A549 (cell line): Measurements from ENCODE around the gene NRTN.

Source experiments
- CTCF ChIP-seq: fragments of >200 bp; sonication (Bioruptor Twin); formaldehyde crosslinking; IDR thresholded peaks from 3 replicates; pipeline ENCODE4 v1.5.1; 2016
- EP300 ChIP-seq, 2 experiments: fragments of >200 bp; sonication (Bioruptor Twin); formaldehyde crosslinking; IDR thresholded peaks; 2 replicates in 1 of 2; 3 replicates in 1 of 2; pipeline ENCODE4 v1.6.1; 2016 to 2017
- PHF8 ChIP-seq: fragments of 200-600 bp; sonication (generic); IDR thresholded peaks from 2 replicates; pipeline ENCODE4 v1.6.1; 2016; ENCODE audit warnings: low read depth, mild to moderate bottlenecking, antibody characterized with exemption, moderate library complexity, borderline replicate concordance
- POLR2A ChIP-seq: IDR thresholded peaks from 2 replicates; pipeline ENCODE4 v1.6.1; 2012; ENCODE audit warnings: mild to moderate bottlenecking, low read length
- SMC3 ChIP-seq: fragments of >200 bp; sonication (Bioruptor Twin); formaldehyde crosslinking; IDR thresholded peaks from 3 replicates; pipeline ENCODE4 v1.6.1; 2018; ENCODE audit warnings: inconsistent platforms

- TF ChIP-seq CTCF (no peak), POLR2A (no peak), PHF8 (no peak), EP300 (IDR thresholded peaks at IDR 0.05) (no peak), SMC3 (no peak)
Measured at GRCh38 chr19:5825178-5825577, 20.3 kb downstream of the NRTN start.
